Loucy (cell line): ENCODE results near the gene ADIPOR2.

Experiments used
- H2AFZ ChIP-seq: fragments of 200-600 bp; sonication (generic); 2 replicates; pipeline ENCODE4 v1.6.0; 2016; ENCODE audit warnings: antibody characterized with exemption, mild to moderate bottlenecking, low read length, moderate library complexity
- H3F3A ChIP-seq: fragments of 200-600 bp; 2 replicates; pipeline ENCODE4 v1.6.0; 2016; ENCODE audit warnings: antibody characterized with exemption, low read depth, mild to moderate bottlenecking
- H3K27me3 ChIP-seq: fragments of 200-600 bp; sonication (generic); 2 replicates; pipeline ENCODE4 v1.6.1; 2014; ENCODE audit warnings: low read length, mild to moderate bottlenecking; ENCODE audit not compliant: insufficient read depth, poor library complexity, severe bottlenecking
- H3K36me3 ChIP-seq: fragments of 200-600 bp; sonication (generic); 2 replicates; pipeline ENCODE4 v1.6.1; 2016; ENCODE audit warnings: low read length; ENCODE audit not compliant: insufficient read depth
- H3K4me1 ChIP-seq: fragments of 200-600 bp; sonication (generic); 2 replicates; pipeline ENCODE4 v1.5.1; 2014; ENCODE audit warnings: low read length, mild to moderate bottlenecking; ENCODE audit not compliant: insufficient read depth, poor library complexity, severe bottlenecking
- H3K4me2 ChIP-seq: fragments of 200-600 bp; sonication (generic); 2 replicates; pipeline ENCODE4 v1.6.0; 2014; ENCODE audit warnings: antibody characterized with exemption, low read length, low read depth, mild to moderate bottlenecking; ENCODE audit not compliant: poor library complexity, severe bottlenecking
- H3K4me3 ChIP-seq: fragments of 200-600 bp; sonication (generic); 2 replicates; pipeline ENCODE4 v1.5.1; 2014; ENCODE audit warnings: low read length, mild to moderate bottlenecking, mixed read lengths; ENCODE audit not compliant: poor library complexity, severe bottlenecking
- H3K79me2 ChIP-seq: fragments of 200-600 bp; sonication (generic); 2 replicates; pipeline ENCODE4 v1.6.1; 2014; ENCODE audit warnings: low read length; ENCODE audit not compliant: insufficient read depth
- H3K9ac ChIP-seq: fragments of 200-600 bp; sonication (generic); 2 replicates; pipeline ENCODE4 v1.6.0; 2014; ENCODE audit warnings: mild to moderate bottlenecking, low read depth, low read length, moderate library complexity; ENCODE audit not compliant: poor library complexity, severe bottlenecking
- H3K9me2 ChIP-seq: fragments of 200-600 bp; sonication (generic); replicated peaks from 2 replicates; pipeline ENCODE4 v1.6.1; 2016; ENCODE audit warnings: low read depth, low read length, mixed read lengths
- H3K9me3 ChIP-seq: fragments of 200-600 bp; sonication (generic); 2 replicates; pipeline ENCODE4 v1.6.1; 2014; ENCODE audit warnings: mild to moderate bottlenecking, antibody characterized with exemption, low read length, low read depth; ENCODE audit not compliant: insufficient read depth
- H4K20me1 ChIP-seq: fragments of 200-600 bp; sonication (generic); 2 replicates; pipeline ENCODE4 v1.6.0; 2014; ENCODE audit warnings: antibody characterized with exemption, low read length, mild to moderate bottlenecking; ENCODE audit not compliant: insufficient read depth, poor library complexity, severe bottlenecking
- CTCF ChIP-seq: fragments of 200-600 bp; sonication (generic); conservative IDR thresholded peaks from 2 replicates; pipeline ENCODE4 v1.5.1; 2014; ENCODE audit warnings: mild to moderate bottlenecking, antibody characterized with exemption, low read length
- EZH2phosphoT487 ChIP-seq: fragments of 200-600 bp; IDR thresholded peaks from 2 replicates; pipeline ENCODE4 v1.6.1; 2018; ENCODE audit warnings: antibody characterized with exemption, mild to moderate bottlenecking, moderate library complexity, borderline replicate concordance

ADIPOR2 gene

GRCh38 chr12:1716215-1716862, 25.5 kb downstream of the ADIPOR2 start:
- H3K4me2 ChIP-seq, result no peak overlapping the region
- no peaks in the 10 kb centered on the region for H3F3A ChIP-seq
- H3K9me2 ChIP-seq, result no peaks in the 10 kb centered on the region
- no peaks in the 10 kb centered on the region for H3K27me3 ChIP-seq
- TF ChIP-seq CTCF, result no peak
- TF ChIP-seq EZH2phosphoT487, result no peak
- peaks cover 15% of the 10 kb centered on the region; the same call in 1 of the 2 replicates for H3K36me3 ChIP-seq
- no peaks in the 10 kb centered on the region for H3K4me1 ChIP-seq
- H3K9me3 ChIP-seq, result peaks cover 11% of the 10 kb centered on the region; the same call in 1 of the 2 replicates
- no peak overlapping the region for H2AFZ ChIP-seq
- no peak overlapping the region for H3K4me3 ChIP-seq
- H4K20me1 ChIP-seq, result peaks cover 15% of the 10 kb centered on the region
- peaks cover 94% of the 10 kb centered on the region for H3K79me2 ChIP-seq
- no peak overlapping the region for H3K9ac ChIP-seq

GRCh38 chr12:1716911-1717310, 26.0 kb downstream of the ADIPOR2 start:
- Histone ChIP-seq H2AFZ (no peak overlapping the region), H3K4me1 (no peaks in the 10 kb centered on the region), H3K4me2 (no peak overlapping the region), H3K27me3 (no peaks in the 10 kb centered on the region), H3K4me3 (no peak overlapping the region), H4K20me1 (peaks cover 20% of the 10 kb centered on the region), H3F3A (no peaks in the 10 kb centered on the region), H3K79me2 (peaks cover 94% of the 10 kb centered on the region), H3K9me3 (peaks cover 11% of the 10 kb centered on the region; the same call in 1 of the 2 replicates), H3K36me3 (peaks cover 15% of the 10 kb centered on the region; the same call in 1 of the 2 replicates), H3K9ac (no peak overlapping the region), H3K9me2 (no peaks in the 10 kb centered on the region)
- TF ChIP-seq CTCF, result no peak
- no peak for TF ChIP-seq EZH2phosphoT487

- Histone ChIP-seq H3K4me3 (no peak overlapping the region), H3K4me2 (no peak overlapping the region), H4K20me1 (peaks cover 22% of the 10 kb centered on the region), H3K27me3 (no peaks in the 10 kb centered on the region), H3K36me3 (peaks cover 14% of the 10 kb centered on the region; the same call in 1 of the 2 replicates), H3F3A (no peaks in the 10 kb centered on the region), H3K9ac (no peak overlapping the region), H3K9me2 (no peaks in the 10 kb centered on the region), H3K9me3 (peaks cover 11% of the 10 kb centered on the region; the same call in 1 of the 2 replicates), H2AFZ (no peak overlapping the region), H3K4me1 (no peaks in the 10 kb centered on the region), H3K79me2 (peaks cover 96% of the 10 kb centered on the region)
- TF ChIP-seq EZH2phosphoT487, result no peak
- no peak for TF ChIP-seq CTCF
These were observed 28.3 kb downstream of the ADIPOR2 start for GRCh38 chr12:1719139-1719538.
